DOHH2 (cell line): ENCODE data around the gene ATP9B.

Experiments
- EZH2phosphoT487 ChIP-seq: fragments of 200-600 bp; sonication (generic); IDR thresholded peaks from 2 replicates; pipeline ENCODE4 v1.6.1; 2017; ENCODE audit warnings: borderline replicate concordance, mild to moderate bottlenecking, antibody characterized with exemption, low read length, moderate library complexity, mixed read lengths
- TF ChIP-seq, protein P1 (sequence below): fragments of 200-600 bp; sonication (generic); IDR thresholded peaks from one replicate; pipeline ENCODE4 v1.5.1; 2014; ENCODE audit warnings: antibody characterized with exemption, mild to moderate bottlenecking, low read depth, low read length; ENCODE audit not compliant: poor library complexity, severe bottlenecking

DNA sequence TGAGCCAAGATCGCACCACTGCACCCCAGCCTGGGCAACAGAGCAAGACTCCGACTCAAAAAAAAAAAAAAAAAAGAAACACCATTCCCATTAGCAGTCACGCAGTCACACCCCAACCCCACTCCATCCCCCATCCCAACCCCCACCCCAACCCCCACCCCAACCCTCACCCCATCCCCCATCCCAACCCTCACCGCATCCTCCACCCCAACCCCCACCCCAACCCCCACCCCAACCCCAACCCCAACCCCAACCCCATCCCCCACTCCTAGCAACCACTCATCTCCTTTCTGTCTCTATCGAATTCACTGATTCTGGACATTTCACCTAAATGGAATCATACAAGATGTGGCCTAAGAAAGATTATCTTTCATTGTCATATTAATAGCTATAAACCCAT, 25.9 kb upstream of the ATP9B start:
- no peak for TF ChIP-seq EZH2phosphoT487
- TF ChIP-seq, protein P1, sequence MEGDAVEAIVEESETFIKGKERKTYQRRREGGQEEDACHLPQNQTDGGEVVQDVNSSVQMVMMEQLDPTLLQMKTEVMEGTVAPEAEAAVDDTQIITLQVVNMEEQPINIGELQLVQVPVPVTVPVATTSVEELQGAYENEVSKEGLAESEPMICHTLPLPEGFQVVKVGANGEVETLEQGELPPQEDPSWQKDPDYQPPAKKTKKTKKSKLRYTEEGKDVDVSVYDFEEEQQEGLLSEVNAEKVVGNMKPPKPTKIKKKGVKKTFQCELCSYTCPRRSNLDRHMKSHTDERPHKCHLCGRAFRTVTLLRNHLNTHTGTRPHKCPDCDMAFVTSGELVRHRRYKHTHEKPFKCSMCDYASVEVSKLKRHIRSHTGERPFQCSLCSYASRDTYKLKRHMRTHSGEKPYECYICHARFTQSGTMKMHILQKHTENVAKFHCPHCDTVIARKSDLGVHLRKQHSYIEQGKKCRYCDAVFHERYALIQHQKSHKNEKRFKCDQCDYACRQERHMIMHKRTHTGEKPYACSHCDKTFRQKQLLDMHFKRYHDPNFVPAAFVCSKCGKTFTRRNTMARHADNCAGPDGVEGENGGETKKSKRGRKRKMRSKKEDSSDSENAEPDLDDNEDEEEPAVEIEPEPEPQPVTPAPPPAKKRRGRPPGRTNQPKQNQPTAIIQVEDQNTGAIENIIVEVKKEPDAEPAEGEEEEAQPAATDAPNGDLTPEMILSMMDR = no peak
